A549 (cell line): Measurements from ENCODE around the gene BOC. TPM values are rescaled to one million over a fixed set of nuclear protein-coding genes. Genes with fewer than 3 reads are reported as not detected.
A peak's percentile ranks its signal among the peaks of the same experiment; 100 is the strongest.

Source experiments
- ATAC-seq, 2 experiments: fragments of 200-7000 bp in 1 of 2; fragments of >200 bp in 1 of 2; cut with Nextera tagmentation in 1 of 2; cut with Tn5 transposase in 1 of 2; 3 replicates each; pipeline versions ENCODE4 v1.8.0 to v1.9.1; 2018 to 2020; ENCODE audit warnings: mild to moderate bottlenecking in 1 of 2, moderate library complexity in 1 of 2
- CTCF ChIA-PET: fragments of 300-600 bp; sonication (Branson Sonifier 250); formaldehyde crosslinking; extraction: SDS; loops from one replicate; lab custom pipeline; 2021; ENCODE audit warnings: antibody characterized with exemption, inconsistent platforms; lab: Yijun Ruan, JAX
- POLR2A ChIA-PET: fragments of 350-600 bp; formaldehyde crosslinking; extraction: SDS; loops from one replicate; lab custom pipeline; 2021; ENCODE audit warnings: antibody characterized with exemption, inconsistent platforms; lab: Yijun Ruan, JAX
- DNase-seq, 2 experiments: peaks; one replicate each; pipeline versions ENCODE4 v3.0.0 to v3.0.0-alpha.2; 2011 to 2016; ENCODE audit warnings: low read depth in 1 of 2, low spot score in 1 of 2
- FAIRE-seq: peaks from 2 replicates; lab custom pipeline; 2011; peaks lifted over from hg19 to GRCh38; lab: Jason Lieb, UNC
- H3K27ac ChIP-seq, 2 experiments: fragments of >200 bp; sonication (Bioruptor Twin); formaldehyde crosslinking; 3 replicates each; pipeline ENCODE4 v1.5.1; 2016 to 2017
- H3K4me1 ChIP-seq: fragments of >200 bp; sonication (Bioruptor Twin); formaldehyde crosslinking; 3 replicates; pipeline ENCODE4 v1.6.1; 2016
- H3K4me2 ChIP-seq: fragments of >200 bp; sonication (Bioruptor Twin); formaldehyde crosslinking; 3 replicates; pipeline ENCODE4 v1.6.1; 2016
- H3K4me3 ChIP-seq: fragments of >200 bp; sonication (Bioruptor Twin); formaldehyde crosslinking; 3 replicates; pipeline ENCODE4 v1.5.1; 2016
- H3K9me3 ChIP-seq: fragments of >200 bp; sonication (Bioruptor Twin); formaldehyde crosslinking; 3 replicates; pipeline ENCODE4 v1.6.1; 2016
- BHLHE40 ChIP-seq: IDR thresholded peaks from 2 replicates; pipeline ENCODE4 v1.6.1; 2012; ENCODE audit warnings: low read depth, low read length, inconsistent platforms
- CBX2 ChIP-seq: fragments of 200-600 bp; sonication (generic); IDR thresholded peaks from 2 replicates; pipeline ENCODE4 v1.6.1; 2016; ENCODE audit warnings: low read depth, mild to moderate bottlenecking, borderline replicate concordance
- CEBPB ChIP-seq, 2 experiments: fragments of >200 bp in 1 of 2; sonication (Bioruptor Twin) in 1 of 2; formaldehyde crosslinking in 1 of 2; IDR thresholded peaks; 2 replicates each; pipeline ENCODE4 v1.6.1; 2012 to 2016
- EHF ChIP-seq: fragments of 250-450 bp; sonication (Bioruptor Pico); IDR thresholded peaks from 2 replicates; pipeline ENCODE4 v1.5.0; 2020; ENCODE audit warnings: mild to moderate bottlenecking
- EP300 ChIP-seq, 2 experiments: fragments of >200 bp; sonication (Bioruptor Twin); formaldehyde crosslinking; IDR thresholded peaks; 2 replicates in 1 of 2; 3 replicates in 1 of 2; pipeline ENCODE4 v1.6.1; 2016 to 2017
- ESRRA ChIP-seq: fragments of 150-350 bp; IDR thresholded peaks from 2 replicates; pipeline ENCODE4 v1.6.1; 2014; ENCODE audit warnings: mild to moderate bottlenecking, low read length, borderline replicate concordance
- FOXS1 ChIP-seq: fragments of 250-450 bp; sonication (Bioruptor Pico); IDR thresholded peaks from 2 replicates; pipeline ENCODE4 v1.5.0; 2020; ENCODE audit warnings: mild to moderate bottlenecking, moderate library complexity
- GATA3 ChIP-seq: IDR thresholded peaks from 2 replicates; pipeline ENCODE4 v1.6.1; 2012; ENCODE audit warnings: borderline replicate concordance
- HOXA7 ChIP-seq: fragments of 250-450 bp; sonication (Bioruptor Pico); IDR thresholded peaks from 2 replicates; pipeline ENCODE4 v1.5.0; 2020; ENCODE audit warnings: mild to moderate bottlenecking, moderate library complexity
- JUN ChIP-seq, 2 experiments: fragments of >200 bp; sonication (Bioruptor Twin); formaldehyde crosslinking; IDR thresholded peaks; 2 replicates in 1 of 2; 3 replicates in 1 of 2; pipeline ENCODE4 v1.6.1; 2016 to 2017
- JUNB ChIP-seq: fragments of >200 bp; sonication (Bioruptor Twin); formaldehyde crosslinking; IDR thresholded peaks from 2 replicates; pipeline ENCODE4 v1.6.1; 2016
- POLR2A ChIP-seq: IDR thresholded peaks from 2 replicates; pipeline ENCODE4 v1.6.1; 2012; ENCODE audit warnings: mild to moderate bottlenecking, low read length
- RAD21 ChIP-seq, 2 experiments: fragments of >200 bp in 1 of 2; sonication (Bioruptor Twin) in 1 of 2; formaldehyde crosslinking in 1 of 2; IDR thresholded peaks in 1 of 2; conservative IDR thresholded peaks in 1 of 2; 2 replicates in 1 of 2; 3 replicates in 1 of 2; pipeline ENCODE4 v1.6.1; 2012 to 2018; ENCODE audit warnings: inconsistent platforms in 1 of 2
- RARB ChIP-seq: fragments of 250-450 bp; sonication (Bioruptor Pico); IDR thresholded peaks from 2 replicates; pipeline ENCODE4 v1.8.0; 2021; ENCODE audit warnings: mild to moderate bottlenecking, moderate library complexity
- RCOR1 ChIP-seq: fragments of 150-350 bp; IDR thresholded peaks from 2 replicates; pipeline ENCODE4 v1.6.1; 2014; ENCODE audit warnings: antibody characterized with exemption, low read length, low read depth
- RFX5 ChIP-seq: fragments of 450-650 bp; IDR thresholded peaks from 2 replicates; pipeline ENCODE4 v1.7.1; 2014; ENCODE audit warnings: antibody characterized with exemption, mild to moderate bottlenecking, moderate library complexity
- SMC3 ChIP-seq: fragments of >200 bp; sonication (Bioruptor Twin); formaldehyde crosslinking; IDR thresholded peaks from 3 replicates; pipeline ENCODE4 v1.6.1; 2018; ENCODE audit warnings: inconsistent platforms
- ZFP36 ChIP-seq: fragments of 450-650 bp; IDR thresholded peaks from 2 replicates; pipeline ENCODE4 v1.6.1; 2014; ENCODE audit warnings: borderline replicate concordance; ENCODE audit not compliant: partially characterized antibody
- WGBS: methylation state at CpG from one replicate; pipeline ENCODE4 v1.1.6; 2017; ENCODE audit errors: missing lambda C conversion rate; 5-methylcytosine and 5-hydroxymethylcytosine counted together
- polyA plus RNA-seq, 4 experiments: library from polyadenylated mRNA; depleted of rRNA in 3 of 4; stranded (reverse); fragments of >200 nt; fragmentation: RNase III in 1 of 4; extraction: RNeasy Plus Mini Kit Qiagen cat#74134 plus additional on column Dnase treatment in 1 of 4; gene quantifications; 2 replicates in 3 of 4; 3 replicates in 1 of 4; pipeline ENCODE4 v1.2.3, GENCODE V29; 2011 to 2017
- TF ChIP-seq, protein P1 (sequence below): fragments of 450-650 bp; IDR thresholded peaks from 2 replicates; pipeline ENCODE4 v1.6.1; 2014; ENCODE audit warnings: antibody characterized with exemption
- TF ChIP-seq, protein P2 (sequence below): IDR thresholded peaks from 2 replicates; pipeline ENCODE4 v1.6.1; 2012
- TF ChIP-seq, protein P3 (sequence below): fragments of 250-450 bp; sonication (Bioruptor Pico); IDR thresholded peaks from 2 replicates; pipeline ENCODE4 v1.5.0; 2020; ENCODE audit warnings: low read depth, mild to moderate bottlenecking, moderate library complexity

The BOC gene
- polyA plus RNA-seq, 2 of the 4 experiments (the other 2 are of a cell fraction): 4.0 TPM

DNA sequence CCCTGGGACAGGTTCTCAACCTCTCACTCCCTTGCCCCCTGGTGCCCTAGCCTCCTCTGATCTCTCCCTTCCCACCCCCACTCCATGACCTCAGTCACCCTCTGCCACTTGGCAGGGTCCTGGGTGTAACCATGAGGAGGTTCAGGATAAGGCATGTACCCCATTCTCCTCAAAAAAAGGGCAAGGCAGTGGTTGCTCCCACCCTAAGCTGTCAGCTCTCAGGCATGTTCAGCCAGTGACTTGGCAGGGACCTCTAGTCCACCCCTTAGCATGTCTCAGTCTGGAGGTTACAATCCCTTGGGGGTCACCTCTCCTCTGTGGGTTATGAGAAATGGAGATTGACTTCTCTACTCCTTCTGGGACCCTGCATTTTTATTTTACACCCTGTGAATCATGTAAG is 11.0 kb upstream of the BOC start:
- no peak for DNase-seq
- TF ChIP-seq, protein P1, sequence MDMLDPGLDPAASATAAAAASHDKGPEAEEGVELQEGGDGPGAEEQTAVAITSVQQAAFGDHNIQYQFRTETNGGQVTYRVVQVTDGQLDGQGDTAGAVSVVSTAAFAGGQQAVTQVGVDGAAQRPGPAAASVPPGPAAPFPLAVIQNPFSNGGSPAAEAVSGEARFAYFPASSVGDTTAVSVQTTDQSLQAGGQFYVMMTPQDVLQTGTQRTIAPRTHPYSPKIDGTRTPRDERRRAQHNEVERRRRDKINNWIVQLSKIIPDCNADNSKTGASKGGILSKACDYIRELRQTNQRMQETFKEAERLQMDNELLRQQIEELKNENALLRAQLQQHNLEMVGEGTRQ: no peak
- TF ChIP-seq RCOR1 (no peak), GATA3 (no peak), RARB (CRISPR knock-in tag) (no peak), HOXA7 (CRISPR knock-in tag) (no peak), ESRRA (no peak), SMC3 (no peak), FOXS1 (no peak), EHF (CRISPR knock-in tag) (no peak)
- TF ChIP-seq, protein P2, sequence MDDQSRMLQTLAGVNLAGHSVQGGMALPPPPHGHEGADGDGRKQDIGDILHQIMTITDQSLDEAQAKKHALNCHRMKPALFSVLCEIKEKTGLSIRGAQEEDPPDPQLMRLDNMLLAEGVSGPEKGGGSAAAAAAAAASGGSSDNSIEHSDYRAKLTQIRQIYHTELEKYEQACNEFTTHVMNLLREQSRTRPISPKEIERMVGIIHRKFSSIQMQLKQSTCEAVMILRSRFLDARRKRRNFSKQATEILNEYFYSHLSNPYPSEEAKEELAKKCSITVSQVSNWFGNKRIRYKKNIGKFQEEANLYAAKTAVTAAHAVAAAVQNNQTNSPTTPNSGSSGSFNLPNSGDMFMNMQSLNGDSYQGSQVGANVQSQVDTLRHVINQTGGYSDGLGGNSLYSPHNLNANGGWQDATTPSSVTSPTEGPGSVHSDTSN: no peak
- TF ChIP-seq, protein P3, sequence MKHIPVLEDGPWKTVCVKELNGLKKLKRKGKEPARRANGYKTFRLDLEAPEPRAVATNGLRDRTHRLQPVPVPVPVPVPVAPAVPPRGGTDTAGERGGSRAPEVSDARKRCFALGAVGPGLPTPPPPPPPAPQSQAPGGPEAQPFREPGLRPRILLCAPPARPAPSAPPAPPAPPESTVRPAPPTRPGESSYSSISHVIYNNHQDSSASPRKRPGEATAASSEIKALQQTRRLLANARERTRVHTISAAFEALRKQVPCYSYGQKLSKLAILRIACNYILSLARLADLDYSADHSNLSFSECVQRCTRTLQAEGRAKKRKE (CRISPR knock-in tag): no peak
- no peak for ATAC-seq

DNA sequence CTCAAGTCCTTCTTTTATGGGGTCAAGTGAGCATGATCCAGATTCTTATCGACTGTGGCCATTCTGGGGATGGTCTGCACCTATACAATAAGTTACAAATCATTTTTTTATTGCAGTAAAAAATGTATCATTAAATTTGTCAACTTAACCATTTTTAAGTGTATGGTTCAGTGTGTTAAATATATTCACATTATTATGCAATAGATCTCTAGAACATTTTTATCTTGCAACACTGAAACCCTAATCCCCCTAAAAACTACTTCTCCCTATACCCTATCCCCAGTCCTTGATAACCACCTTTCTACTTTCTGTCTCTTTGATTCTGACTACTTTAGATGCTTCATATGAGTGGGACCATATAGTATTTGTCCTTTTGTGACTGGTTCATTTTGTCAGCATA is 10.4 kb upstream of the BOC start:
- no peak overlapping the region for H3K4me3 ChIP-seq
- 0% methylated on average over 1 of the region's 1 CpG for WGBS
- POLR2A ChIA-PET: no interaction called here
- no peaks in the 10 kb centered on the region for H3K9me3 ChIP-seq
- FAIRE-seq: no peak
- no peak overlapping the region for H3K27ac ChIP-seq
- H3K4me1 ChIP-seq: no peaks in the 10 kb centered on the region
- no peak overlapping the region for H3K4me2 ChIP-seq
- CTCF ChIA-PET: interaction anchor here (1.4 kb wide), 1 partner anchor 11 kb away, joined by 3 read pairs; the partner anchor contains the start of gene BOC
- TF ChIP-seq BHLHE40 (no peak), CEBPB (IDR thresholded peaks at IDR 0.05) (peak in 1 of 2 experiments; percentile 59; a peak in 2 of 4 replicates)
- DNase-seq: no peak
- no peak for ATAC-seq

More for the DNA sequence above, 11.0 kb upstream of the BOC start:
- Histone ChIP-seq H3K4me1 (no peaks in the 10 kb centered on the region), H3K27ac (no peak overlapping the region), H3K4me2 (no peak overlapping the region), H3K9me3 (no peaks in the 10 kb centered on the region), H3K4me3 (no peak overlapping the region)
- no peak for FAIRE-seq
- ChIA-PET CTCF (interaction anchor here (1.0 to 1.4 kb wide), 2 partner anchors 9 to 11 kb away, joined by 3 read pairs; partner anchors contain the start of gene BOC), POLR2A (no interaction called here)

DNA sequence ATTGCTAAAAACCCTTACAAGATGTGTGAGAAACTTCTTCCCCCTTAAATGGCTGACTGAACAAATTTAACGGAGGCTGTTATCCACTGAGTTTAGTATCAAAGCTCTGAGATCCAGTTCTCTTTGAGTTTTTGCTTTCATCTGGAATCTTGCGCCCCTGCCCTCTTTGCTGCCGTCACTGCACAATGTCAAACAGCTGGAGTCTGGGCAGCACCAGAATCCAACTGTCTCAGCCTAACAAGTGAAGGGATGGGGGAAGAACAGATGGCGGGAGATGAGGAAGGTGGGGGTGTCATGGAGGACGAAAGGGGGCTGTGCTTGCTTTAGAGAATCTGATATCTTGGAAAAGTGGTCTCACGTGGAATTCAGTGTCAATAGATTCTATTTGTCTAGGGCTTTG is 7.0 kb upstream of the BOC start:
- no peak overlapping the region for H3K4me2 ChIP-seq
- no peak for TF ChIP-seq RFX5
- TF ChIP-seq JUNB: no peak
- TF ChIP-seq EP300 (IDR thresholded peaks at IDR 0.05): no peak
- TF ChIP-seq RARB (CRISPR knock-in tag): no peak
- no peak for TF ChIP-seq CBX2
- no peak for TF ChIP-seq JUN (IDR thresholded peaks at IDR 0.05)
- TF ChIP-seq RAD21 (conservative IDR thresholded peaks at IDR 0.05 in 1 of 2, IDR thresholded peaks at IDR 0.05 in 1 of 2): no peak
- no peak for TF ChIP-seq EHF (CRISPR knock-in tag)
- TF ChIP-seq POLR2A: no peak
- TF ChIP-seq ZFP36: no peak
- no peak for ATAC-seq
- H3K27ac ChIP-seq: no peak overlapping the region
- H3K4me1 ChIP-seq: no peaks in the 10 kb centered on the region
- ChIA-PET CTCF (interaction anchor here (1.0 to 1.1 kb wide), 3 partner anchors 12 to 66 kb away, joined by 3 to 4 read pairs (median 3); no protein-coding TSS in a partner anchor), POLR2A (no interaction called here)
- 68% methylated on average over 6 of the region's 6 CpGs for WGBS
- no peak for DNase-seq
- H3K9me3 ChIP-seq: no peaks in the 10 kb centered on the region
- FAIRE-seq: no peak
- no peak overlapping the region for H3K4me3 ChIP-seq
